PC-3 (cell line): Measurements from ENCODE around the gene HIVEP3.

Experiments used
- CTCF ChIP-seq: fragments of 300-600 bp; sonication (generic); conservative IDR thresholded peaks from 2 replicates; pipeline ENCODE4 v1.5.1; 2017; ENCODE audit warnings: antibody characterized with exemption, low read depth, mild to moderate bottlenecking, low read length
- EZH2 ChIP-seq: fragments of 300-600 bp; sonication (generic); IDR thresholded peaks from one replicate; pipeline ENCODE4 v1.6.1; 2017; ENCODE audit warnings: antibody characterized with exemption, mild to moderate bottlenecking, low read length; ENCODE audit not compliant: unreplicated experiment
- EZH2phosphoT487 ChIP-seq: fragments of 300-600 bp; sonication (generic); IDR thresholded peaks from 2 replicates; pipeline ENCODE4 v1.6.1; 2018; ENCODE audit warnings: mild to moderate bottlenecking, antibody characterized with exemption, low read length, borderline replicate concordance

DNA sequence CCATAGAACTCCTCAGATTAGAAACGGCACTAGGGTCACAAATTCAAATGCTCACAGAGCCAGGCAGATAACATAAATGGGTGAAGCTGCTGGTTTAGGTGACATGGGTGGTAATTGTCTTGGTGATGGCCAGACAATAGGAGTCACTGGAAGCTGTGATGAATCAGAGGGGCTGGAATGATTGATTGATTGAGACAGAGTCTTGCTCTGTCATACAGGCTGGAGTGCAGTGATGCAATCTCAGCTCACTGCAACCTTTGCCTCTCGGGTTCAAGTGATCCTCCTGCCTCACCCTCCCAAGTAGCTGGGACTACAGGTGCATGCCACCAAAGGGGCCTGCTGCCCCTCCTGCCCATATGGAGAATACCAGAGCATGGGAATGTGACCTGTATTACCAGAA, 63.0 kb downstream of the HIVEP3 start:
- no peak for TF ChIP-seq CTCF
- no peak for TF ChIP-seq EZH2
- TF ChIP-seq EZH2phosphoT487, result no peak
